ENCODE data around the gene GPATCH3.

- TF ChIP-seq, protein P1, sequence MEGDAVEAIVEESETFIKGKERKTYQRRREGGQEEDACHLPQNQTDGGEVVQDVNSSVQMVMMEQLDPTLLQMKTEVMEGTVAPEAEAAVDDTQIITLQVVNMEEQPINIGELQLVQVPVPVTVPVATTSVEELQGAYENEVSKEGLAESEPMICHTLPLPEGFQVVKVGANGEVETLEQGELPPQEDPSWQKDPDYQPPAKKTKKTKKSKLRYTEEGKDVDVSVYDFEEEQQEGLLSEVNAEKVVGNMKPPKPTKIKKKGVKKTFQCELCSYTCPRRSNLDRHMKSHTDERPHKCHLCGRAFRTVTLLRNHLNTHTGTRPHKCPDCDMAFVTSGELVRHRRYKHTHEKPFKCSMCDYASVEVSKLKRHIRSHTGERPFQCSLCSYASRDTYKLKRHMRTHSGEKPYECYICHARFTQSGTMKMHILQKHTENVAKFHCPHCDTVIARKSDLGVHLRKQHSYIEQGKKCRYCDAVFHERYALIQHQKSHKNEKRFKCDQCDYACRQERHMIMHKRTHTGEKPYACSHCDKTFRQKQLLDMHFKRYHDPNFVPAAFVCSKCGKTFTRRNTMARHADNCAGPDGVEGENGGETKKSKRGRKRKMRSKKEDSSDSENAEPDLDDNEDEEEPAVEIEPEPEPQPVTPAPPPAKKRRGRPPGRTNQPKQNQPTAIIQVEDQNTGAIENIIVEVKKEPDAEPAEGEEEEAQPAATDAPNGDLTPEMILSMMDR (IDR thresholded peaks at IDR 0.05; ENCODE audit: insufficient read depth, low read length) = no peak
- TF ChIP-seq POLR2AphosphoS5 (IDR thresholded peaks at IDR 0.05; ENCODE audit: low read depth) (no peak), SPI1 (IDR thresholded peaks at IDR 0.05; ENCODE audit: borderline replicate concordance, low read depth) (no peak), GABPA (IDR thresholded peaks at IDR 0.05; ENCODE audit: low read depth) (no peak)
- TF ChIP-seq, protein P2, sequence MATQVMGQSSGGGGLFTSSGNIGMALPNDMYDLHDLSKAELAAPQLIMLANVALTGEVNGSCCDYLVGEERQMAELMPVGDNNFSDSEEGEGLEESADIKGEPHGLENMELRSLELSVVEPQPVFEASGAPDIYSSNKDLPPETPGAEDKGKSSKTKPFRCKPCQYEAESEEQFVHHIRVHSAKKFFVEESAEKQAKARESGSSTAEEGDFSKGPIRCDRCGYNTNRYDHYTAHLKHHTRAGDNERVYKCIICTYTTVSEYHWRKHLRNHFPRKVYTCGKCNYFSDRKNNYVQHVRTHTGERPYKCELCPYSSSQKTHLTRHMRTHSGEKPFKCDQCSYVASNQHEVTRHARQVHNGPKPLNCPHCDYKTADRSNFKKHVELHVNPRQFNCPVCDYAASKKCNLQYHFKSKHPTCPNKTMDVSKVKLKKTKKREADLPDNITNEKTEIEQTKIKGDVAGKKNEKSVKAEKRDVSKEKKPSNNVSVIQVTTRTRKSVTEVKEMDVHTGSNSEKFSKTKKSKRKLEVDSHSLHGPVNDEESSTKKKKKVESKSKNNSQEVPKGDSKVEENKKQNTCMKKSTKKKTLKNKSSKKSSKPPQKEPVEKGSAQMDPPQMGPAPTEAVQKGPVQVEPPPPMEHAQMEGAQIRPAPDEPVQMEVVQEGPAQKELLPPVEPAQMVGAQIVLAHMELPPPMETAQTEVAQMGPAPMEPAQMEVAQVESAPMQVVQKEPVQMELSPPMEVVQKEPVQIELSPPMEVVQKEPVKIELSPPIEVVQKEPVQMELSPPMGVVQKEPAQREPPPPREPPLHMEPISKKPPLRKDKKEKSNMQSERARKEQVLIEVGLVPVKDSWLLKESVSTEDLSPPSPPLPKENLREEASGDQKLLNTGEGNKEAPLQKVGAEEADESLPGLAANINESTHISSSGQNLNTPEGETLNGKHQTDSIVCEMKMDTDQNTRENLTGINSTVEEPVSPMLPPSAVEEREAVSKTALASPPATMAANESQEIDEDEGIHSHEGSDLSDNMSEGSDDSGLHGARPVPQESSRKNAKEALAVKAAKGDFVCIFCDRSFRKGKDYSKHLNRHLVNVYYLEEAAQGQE (IDR thresholded peaks at IDR 0.05; ENCODE audit: insufficient replicate concordance, low read depth) = no peak
Measured at GRCh38 chr1:26874896-26875295, 25.4 kb downstream of the GPATCH3 start.

Measured in HL-60 (cell line).